ENCODE measurements around the gene MYO6.
"Not testable (repeated sequence)": the region's sequence is repeated elsewhere in the genome, so short reads cannot be mapped to it uniquely, and the experiment has no call there.

MYO6 gene

DNA sequence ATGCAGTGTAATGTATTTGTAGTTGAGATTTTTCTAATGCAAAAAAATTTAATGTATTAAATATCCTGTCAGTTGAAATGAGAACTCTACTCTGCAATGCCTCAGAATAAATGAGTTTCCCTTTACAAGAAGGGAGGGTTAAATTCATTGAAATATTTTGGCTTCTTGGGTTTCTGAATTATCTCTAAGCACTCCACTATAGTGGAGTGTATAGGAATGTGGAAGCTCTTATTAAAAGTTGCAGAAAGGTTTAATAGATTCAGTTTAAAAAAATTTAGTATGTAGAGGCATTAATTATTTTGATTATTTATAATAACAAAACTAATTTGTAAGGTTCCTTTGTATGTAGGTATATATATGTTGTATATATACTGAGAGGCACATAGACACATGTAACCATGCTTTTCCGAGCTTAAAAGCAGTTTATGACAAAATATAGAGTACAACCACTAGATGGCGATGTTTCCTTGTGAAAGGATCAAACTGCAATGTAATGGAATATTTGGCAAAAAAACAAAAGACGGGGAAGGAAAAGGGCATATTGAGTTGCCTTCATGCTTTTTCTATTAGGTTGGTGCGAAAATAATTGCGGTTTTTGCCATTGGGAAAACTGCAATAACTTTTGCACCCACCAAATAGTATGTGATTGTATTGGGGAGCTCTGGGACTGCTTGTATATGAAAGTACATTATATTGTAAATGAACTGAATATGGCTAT is 144.2 kb downstream of the MYO6 start:
- DNase-seq (ENCODE audit: low spot score) = peak; percentile 84

- no peak for DNase-seq (ENCODE audit: low spot score)
Observed at GRCh38 chr6:75893776-75894152, 144.7 kb downstream of the MYO6 start.

GRCh38 chr6:75896526-75896925 is 147.5 kb downstream of the MYO6 start:
- DNase-seq (ENCODE audit: low spot score) = no peak

- DNase-seq (ENCODE audit: low spot score) = not testable (repeated sequence)
Observed at GRCh38 chr6:75900216-75900615, 151.2 kb downstream of the MYO6 start.

DNA sequence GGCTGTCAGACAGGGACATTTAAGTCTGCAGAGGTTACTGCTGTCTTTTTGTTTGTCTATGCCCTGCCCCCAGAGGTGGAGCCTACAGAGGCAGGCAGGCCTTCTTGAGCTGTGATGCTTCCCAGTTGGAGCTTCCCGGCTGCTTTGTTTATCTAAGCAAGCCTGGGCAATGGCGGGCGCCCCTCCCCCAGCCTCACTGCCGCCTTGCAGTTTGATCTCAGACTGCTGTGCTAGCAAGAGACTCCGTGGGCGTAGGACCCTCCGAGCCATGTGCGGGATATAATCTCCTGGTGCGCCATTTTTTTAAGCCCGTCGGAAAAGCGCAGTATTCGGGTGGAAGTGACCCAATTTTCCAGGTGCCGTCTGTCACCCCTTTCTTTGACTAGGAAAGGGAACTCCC is 156.1 kb downstream of the MYO6 start:
- DNase-seq (ENCODE audit: low spot score) = not testable (repeated sequence)

DNA sequence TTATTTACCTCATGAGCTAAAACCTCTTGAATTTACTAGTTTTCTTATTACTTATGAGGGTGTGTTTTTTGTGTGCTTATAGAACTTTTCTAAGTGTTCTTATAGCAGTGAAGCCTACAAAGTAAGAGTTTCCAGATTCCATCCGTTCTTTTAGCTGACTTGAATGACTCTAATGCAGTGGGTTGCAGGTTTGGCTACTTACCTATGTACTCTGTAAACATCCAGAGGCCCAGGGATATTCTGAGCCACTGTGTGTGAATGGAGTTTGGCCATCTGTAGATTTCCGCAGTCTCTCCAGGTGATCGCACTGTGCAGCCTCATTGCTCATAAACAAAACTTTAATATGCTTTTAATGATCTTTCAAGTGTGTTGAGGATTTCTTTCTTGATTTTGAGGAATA is 157.8 kb downstream of the MYO6 start:
- no peak for DNase-seq (ENCODE audit: low spot score)

DNA sequence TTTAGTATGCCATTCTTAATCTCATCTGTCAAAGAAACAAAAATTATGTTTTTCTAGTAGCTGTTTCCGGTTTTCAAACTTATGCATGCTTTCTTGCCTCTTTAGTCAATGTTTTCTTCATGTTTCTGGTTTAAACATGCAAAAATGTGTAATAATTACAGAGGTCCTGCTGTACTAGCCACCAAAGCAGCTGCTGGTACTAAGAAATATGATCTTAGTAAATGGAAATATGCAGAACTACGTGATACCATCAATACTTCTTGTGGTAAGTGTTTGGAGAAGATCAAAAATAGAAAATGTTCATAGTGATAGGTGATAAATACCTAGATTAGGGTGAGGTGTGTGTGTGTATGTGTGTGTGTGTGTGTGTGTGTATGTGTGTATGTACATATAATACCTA is 158.4 kb downstream of the MYO6 start:
- no peak for DNase-seq (ENCODE audit: low spot score)

DNA sequence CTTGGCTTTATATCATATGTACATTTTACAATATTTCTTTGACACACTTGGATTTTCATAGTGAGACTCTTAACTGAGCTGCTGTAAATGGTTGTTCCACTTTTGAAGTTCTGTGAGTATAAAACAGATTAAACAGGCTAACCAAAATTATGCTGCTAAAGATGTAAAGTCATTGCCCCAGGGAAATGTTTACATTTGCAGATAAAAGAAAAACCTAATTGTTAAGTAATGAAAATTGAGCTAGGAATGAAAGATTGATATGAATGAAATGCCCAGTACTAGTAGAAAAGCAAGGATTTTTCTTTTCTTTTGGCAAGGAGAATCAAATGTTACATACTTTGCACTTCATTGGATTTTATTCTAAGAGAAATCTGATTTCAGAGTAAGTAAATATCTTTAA is 164.0 kb downstream of the MYO6 start:
- DNase-seq (ENCODE audit: low spot score) = no peak

DNA sequence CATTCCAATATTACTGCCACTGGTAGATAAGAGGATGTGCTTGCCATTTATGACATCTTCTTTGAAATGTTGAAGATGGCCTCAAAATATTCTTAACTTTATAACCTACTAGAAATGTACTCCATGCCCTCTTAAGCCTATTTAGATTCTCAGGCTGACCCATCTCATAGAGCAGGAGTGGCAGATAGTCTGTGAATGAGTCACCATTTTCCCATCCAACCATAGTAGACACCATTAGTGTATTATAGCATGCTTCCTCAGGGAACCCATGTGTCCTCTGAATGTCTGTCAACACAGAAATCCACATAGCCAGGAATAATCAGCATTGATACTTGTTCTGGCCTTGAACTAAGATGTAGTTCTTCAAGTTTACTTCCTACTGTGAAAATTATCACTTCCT is 173.2 kb downstream of the MYO6 start:
- DNase-seq (ENCODE audit: low spot score) = peak; percentile 28

- DNase-seq (ENCODE audit: low spot score) = no peak
Observed at GRCh38 chr6:75926293-75927168, 177.5 kb downstream of the MYO6 start.

DNA sequence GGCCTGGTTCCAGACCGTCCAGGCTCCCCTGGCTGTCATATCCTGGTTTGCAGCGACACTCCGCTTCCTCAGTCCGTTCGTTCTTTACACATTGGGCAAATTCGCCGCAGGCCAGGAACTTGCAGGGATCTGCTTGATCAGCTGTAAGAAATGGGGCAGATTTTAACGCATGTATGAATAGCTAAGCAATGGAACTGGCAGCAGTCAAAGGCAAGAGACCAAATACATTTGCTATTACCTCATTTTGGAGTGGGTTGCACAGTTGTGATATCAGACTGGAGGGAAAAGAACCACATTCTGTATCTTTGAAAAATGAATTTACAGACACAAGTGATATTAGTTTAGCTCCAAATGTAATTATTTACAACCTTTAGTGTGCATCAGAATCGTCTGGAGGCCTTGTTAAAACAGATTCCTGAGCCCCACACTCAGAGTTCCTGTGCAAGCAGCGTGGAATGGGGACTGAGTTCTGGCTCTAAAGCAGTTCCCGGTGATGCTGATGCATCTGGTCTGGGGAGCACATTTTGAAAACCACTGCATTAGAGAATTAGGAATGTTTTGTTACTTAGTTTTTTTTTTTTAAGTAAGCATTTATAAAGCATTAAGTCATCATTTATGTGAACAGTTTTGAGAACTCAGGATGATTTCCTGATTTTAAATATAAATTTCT is 182.1 kb downstream of the MYO6 start:
- DNase-seq (ENCODE audit: low spot score) = no peak

GRCh38 chr6:75932067-75932466 is 183.0 kb downstream of the MYO6 start:
- peak; percentile 59 for DNase-seq (ENCODE audit: low spot score)

- no peak for DNase-seq (ENCODE audit: low spot score)
Observed at GRCh38 chr6:75933387-75933975, 184.4 kb downstream of the MYO6 start.

DNA sequence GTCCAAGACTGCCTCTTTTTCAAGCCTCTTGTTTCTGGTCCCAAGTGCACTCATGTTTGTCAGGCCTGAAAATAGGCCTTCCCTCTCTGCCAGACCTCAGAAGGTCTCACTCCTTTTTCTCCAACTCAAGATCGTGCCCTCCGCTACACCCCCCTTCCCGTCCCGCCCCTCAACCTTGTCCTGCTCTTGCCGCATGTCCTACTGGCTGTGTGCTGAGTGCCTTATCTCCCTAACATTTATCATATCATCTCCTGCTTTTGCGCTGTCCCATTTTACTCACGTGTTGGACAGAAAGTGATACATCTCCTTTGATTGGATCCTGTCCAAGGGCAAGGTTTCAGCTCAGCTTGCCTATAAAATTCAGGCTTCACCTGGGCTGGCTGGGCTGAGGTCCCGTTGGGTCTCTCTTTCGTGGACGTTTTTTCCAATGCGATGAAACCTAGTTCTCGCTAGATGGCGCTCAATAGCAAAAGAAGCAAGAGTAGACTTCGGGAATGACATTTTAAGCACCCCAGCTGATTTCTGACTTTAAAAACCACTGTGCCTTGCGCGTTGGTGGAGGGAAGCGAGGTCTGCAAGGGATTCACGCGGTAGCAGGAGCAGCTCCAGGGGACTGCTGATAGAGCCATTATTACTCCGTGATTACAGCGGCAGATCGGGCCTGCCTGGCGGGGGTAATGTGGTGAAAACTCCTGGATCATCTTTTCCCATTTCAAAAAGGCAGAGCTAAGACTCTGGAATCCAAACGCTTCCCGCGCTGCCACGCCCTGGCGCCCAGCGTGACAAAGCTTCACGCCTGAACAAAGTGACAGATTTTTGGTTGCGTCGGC is 185.8 kb downstream of the MYO6 start:
- peak; percentile 71 for DNase-seq (ENCODE audit: low spot score)

DNA sequence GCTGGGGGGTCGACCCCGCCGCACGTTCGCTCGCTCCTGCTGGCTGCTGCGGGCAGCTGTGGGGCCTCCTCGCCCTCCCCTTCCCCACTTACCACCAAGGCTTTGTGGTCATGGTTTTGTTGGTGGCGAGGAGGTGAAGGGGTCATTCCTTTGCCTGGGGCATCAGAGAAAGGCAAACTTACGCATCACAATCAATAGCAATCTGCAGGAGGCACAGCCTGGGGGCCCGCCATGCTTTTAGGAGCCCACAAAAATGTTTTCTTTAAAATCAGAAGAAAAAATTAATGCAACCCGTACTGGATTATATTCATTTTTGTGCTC is 186.4 kb downstream of the MYO6 start:
- DNase-seq (ENCODE audit: low spot score) = no peak

DNA sequence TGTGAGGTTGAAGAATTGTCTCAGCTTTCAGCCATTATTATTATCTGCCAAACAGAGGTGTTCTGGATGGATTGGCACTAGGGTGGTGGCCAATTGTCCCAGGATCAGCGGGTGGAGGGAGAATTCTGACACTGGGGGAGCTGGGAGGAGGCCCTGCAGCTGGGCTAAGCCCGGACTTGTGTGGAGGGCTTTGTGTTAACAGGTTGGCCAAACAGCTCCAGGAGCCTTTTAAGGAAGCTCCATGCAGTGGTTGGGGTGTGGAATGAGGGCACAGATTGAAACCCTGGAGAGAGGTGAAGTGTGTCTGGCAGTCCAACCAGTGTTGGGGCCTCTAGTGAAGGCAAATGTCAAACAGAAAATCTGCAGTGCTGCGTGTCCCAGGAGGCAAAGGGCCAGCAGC is 187.6 kb downstream of the MYO6 start:
- no peak for DNase-seq (ENCODE audit: low spot score)

DNA sequence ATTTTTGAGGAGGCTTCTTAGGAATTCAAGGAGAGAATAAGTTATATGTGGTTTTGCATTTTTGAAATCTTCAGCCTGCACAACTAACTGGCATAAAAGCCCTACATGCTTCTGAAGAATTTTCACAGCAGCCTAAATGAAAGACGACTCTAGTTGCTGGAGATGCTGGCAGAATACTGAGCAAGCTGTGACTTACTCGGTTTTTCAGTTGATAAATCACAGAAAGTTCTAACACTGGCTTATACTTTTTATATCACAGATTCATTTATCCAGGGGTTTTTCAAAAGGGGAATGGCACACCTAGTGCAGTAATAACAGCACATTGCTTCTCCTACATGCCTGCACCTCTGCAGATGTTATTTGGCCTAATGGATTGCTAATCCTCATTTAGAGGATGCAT is 188.8 kb downstream of the MYO6 start:
- no peak for DNase-seq (ENCODE audit: low spot score)

GRCh38 chr6:75940564-75940963 is 191.5 kb downstream of the MYO6 start:
- DNase-seq (ENCODE audit: low spot score) = no peak

- DNase-seq (ENCODE audit: low spot score) = no peak
Observed at GRCh38 chr6:75941509-75941908, 192.5 kb downstream of the MYO6 start.

DNA sequence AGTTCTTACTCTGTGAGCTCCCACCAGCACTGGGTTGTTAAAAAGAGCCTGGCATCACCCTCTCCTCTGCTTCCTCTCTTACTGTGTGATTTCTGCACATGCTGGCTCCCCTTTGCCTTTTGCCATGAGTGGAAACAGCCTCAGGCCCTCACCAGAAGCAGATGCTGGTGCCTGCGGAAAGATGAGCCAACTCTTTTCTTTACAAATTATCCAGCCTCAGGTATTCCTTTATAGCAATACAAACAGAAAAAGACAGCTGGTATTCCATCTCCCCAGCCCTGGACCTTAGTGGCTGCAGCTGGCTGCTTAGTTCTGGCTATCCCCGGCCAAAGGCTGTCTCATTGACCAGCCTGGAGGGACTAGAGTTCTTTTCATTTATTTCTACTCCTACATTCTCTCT is 194.3 kb downstream of the MYO6 start:
- no peak for DNase-seq (ENCODE audit: low spot score)

DNA sequence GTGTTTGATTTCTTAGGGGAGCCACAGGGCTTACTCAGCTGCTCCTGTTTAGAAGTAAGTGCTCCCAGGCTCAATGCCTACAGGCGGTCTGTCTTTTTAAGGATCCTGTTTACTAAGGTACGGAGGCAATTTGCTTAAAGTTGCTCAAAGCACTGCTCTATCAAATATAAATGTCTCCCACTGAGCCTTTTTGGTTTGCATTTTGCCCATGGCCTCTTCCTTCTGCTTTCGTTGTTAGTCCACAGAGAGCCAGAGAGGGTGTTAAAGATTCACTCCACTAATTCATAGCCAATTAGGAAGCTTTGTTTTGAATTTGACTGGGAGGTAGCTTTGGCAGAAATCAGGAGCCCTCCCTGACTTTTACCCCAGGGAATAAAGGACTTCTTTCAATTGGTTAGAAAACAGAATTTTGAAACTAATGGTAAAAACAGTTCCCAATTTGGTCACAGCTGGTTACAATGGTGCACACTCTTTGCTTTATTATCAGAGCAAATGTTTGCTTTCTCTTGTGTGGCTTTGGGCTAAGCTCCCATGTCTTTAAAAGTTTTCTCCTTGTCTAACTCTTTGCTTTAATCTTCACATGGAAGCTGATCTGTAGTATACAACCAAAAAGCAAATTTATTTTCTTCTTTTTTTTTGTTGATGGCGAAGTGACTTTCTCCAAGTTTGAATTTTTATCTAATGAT is 197.2 kb downstream of the MYO6 start:
- DNase-seq (ENCODE audit: low spot score) = no peak

Measured in RKO (cell line).